Chondrocyte (in vitro differentiated cells): ENCODE measurements around the gene CD99. TPM values are rescaled to one million over a fixed set of nuclear protein-coding genes. Genes with fewer than 3 reads are reported as not detected.
"Not testable (repeated sequence)": the region's sequence is repeated elsewhere in the genome, so short reads cannot be mapped to it uniquely, and the experiment has no call there.

Source experiments
- DNase-seq: peaks from one replicate; pipeline ENCODE4 v3.0.0; 2021; ENCODE audit warnings: mixed read lengths, low spot score
- H3K27ac Mint-ChIP-seq: one replicate; pipeline ENCODE4 v1.8.0; 2021; ENCODE audit warnings: mild to moderate bottlenecking, moderate library complexity, mixed read lengths; ENCODE audit not compliant: unreplicated experiment
- H3K27me3 Mint-ChIP-seq: 2 replicates; pipeline ENCODE4 v1.8.0; 2021; ENCODE audit warnings: low read depth, mixed read lengths
- H3K36me3 Mint-ChIP-seq: 2 replicates; pipeline ENCODE4 v1.8.0; 2021; ENCODE audit warnings: low read depth, mixed read lengths
- H3K4me1 Mint-ChIP-seq: 2 replicates; pipeline ENCODE4 v1.8.0; 2021; ENCODE audit warnings: low read depth, mild to moderate bottlenecking, mixed read lengths
- H3K4me3 Mint-ChIP-seq: one replicate; pipeline ENCODE4 v1.8.0; 2021; ENCODE audit warnings: mild to moderate bottlenecking, moderate library complexity, mixed read lengths; ENCODE audit not compliant: unreplicated experiment
- H3K9me3 Mint-ChIP-seq: 2 replicates; pipeline ENCODE4 v1.8.0; 2021; ENCODE audit warnings: low read depth, mixed read lengths
- CTCF ChIP-seq: fragments of 200-600 bp; sonication (generic); IDR thresholded peaks from 2 replicates; pipeline ENCODE4 v1.5.0; 2021; ENCODE audit warnings: antibody characterized with exemption, mild to moderate bottlenecking, moderate library complexity
- total RNA-seq: library from RNA; stranded (reverse); gene quantifications from 3 replicates; pipeline ENCODE4 v1.2.1, GENCODE V29; 2021

Gene CD99
- total RNA-seq, 1 donor from 2014 or later: 570 TPM

- no peaks in the 10 kb centered on the region for H3K9me3 Mint-ChIP-seq
- peaks cover 45% of the 10 kb centered on the region for H3K36me3 Mint-ChIP-seq
- H3K27me3 Mint-ChIP-seq: no peaks in the 10 kb centered on the region
- peaks cover 2% of the 10 kb centered on the region for H3K4me1 Mint-ChIP-seq
- no peak for TF ChIP-seq CTCF
- H3K4me3 Mint-ChIP-seq: no peak overlapping the region
- no peak for DNase-seq
- no peak overlapping the region for H3K27ac Mint-ChIP-seq
Observed at GRCh38 chrX:2718821-2719220, 27.7 kb downstream of the CD99 start.

- Mint-ChIP-seq H3K4me3 (no peak overlapping the region), H3K27ac (no peak overlapping the region), H3K27me3 (no peaks in the 10 kb centered on the region), H3K4me1 (no peaks in the 10 kb centered on the region), H3K9me3 (no peaks in the 10 kb centered on the region), H3K36me3 (peaks cover 49% of the 10 kb centered on the region)
- DNase-seq: no peak
- no peak for TF ChIP-seq CTCF
Observed at GRCh38 chrX:2719774-2720447, 28.8 kb downstream of the CD99 start.

DNA sequence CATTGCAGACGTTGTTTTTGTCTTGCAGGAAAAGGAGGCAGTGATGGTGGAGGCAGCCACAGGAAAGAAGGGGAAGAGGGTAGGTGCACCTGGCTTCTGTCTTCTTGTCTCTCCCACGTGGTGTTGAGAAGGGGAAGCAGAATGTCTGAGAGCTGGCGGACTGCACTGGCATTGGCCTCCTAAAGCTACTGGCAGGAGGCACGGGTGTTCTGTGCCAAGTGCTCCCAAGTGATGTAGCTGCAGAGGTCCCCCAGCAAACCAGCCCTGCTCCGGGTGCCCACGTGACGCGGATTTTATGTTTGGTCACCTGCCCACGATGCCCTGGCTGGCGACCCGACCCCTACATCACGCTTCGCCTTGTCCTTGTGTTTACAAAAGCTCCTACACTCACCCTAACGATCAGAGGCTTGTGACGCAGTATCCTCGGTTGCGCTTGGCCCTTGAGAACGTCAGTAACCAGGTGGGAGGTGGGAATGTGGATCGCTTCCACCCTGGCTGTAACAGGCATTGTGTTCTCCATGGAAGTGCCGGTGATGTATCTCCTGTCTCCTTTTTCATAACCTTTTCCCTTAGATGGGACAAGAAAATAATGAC is 32.3 kb downstream of the CD99 start:
- H3K36me3 Mint-ChIP-seq: peaks cover 46% of the 10 kb centered on the region
- H3K9me3 Mint-ChIP-seq: no peaks in the 10 kb centered on the region
- no peak overlapping the region for H3K4me3 Mint-ChIP-seq
- no peak overlapping the region for H3K27ac Mint-ChIP-seq
- TF ChIP-seq CTCF: no peak
- no peak for DNase-seq
- H3K27me3 Mint-ChIP-seq: no peaks in the 10 kb centered on the region
- no peaks in the 10 kb centered on the region for H3K4me1 Mint-ChIP-seq

DNA sequence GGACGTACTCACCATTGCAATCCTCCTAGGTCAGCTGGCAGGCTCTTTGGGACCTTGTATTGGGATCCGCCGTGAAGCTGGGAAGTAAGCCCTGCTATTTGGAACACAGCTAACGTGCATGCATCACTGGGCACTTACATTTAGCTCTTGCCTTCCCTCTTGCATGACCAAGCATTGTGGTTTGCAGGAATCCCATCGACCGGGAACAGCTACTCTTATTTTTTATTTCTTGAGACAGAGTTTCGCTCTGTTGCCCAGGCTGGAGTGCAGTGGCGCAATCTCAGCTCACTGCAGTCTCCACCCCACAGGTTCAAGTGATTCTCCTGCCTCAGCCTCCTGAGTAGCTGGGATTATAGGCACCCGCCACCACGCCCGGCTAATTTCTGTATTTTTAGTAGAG is 36.2 kb downstream of the CD99 start:
- not testable (repeated sequence) for H3K4me1 Mint-ChIP-seq, H3K27ac Mint-ChIP-seq, H3K27me3 Mint-ChIP-seq, H3K9me3 Mint-ChIP-seq, DNase-seq, H3K4me3 Mint-ChIP-seq
- H3K36me3 Mint-ChIP-seq: peaks cover 42% of the 10 kb centered on the region

GRCh38 chrX:2732076-2732475 is 41.0 kb downstream of the CD99 start:
- Mint-ChIP-seq H3K36me3 (peaks cover 39% of the 10 kb centered on the region), H3K4me3 (no peak overlapping the region), H3K27me3 (no peaks in the 10 kb centered on the region), H3K4me1 (no peaks in the 10 kb centered on the region), H3K27ac (no peak overlapping the region), H3K9me3 (no peaks in the 10 kb centered on the region)
- DNase-seq: no peak
- TF ChIP-seq CTCF: no peak

GRCh38 chrX:2732649-2733048 is 41.6 kb downstream of the CD99 start:
- DNase-seq: no peak
- H3K36me3 Mint-ChIP-seq: peaks cover 38% of the 10 kb centered on the region
- H3K27ac Mint-ChIP-seq: no peak overlapping the region
- no peaks in the 10 kb centered on the region for H3K4me1 Mint-ChIP-seq
- H3K9me3 Mint-ChIP-seq: no peaks in the 10 kb centered on the region
- no peak overlapping the region for H3K4me3 Mint-ChIP-seq
- H3K27me3 Mint-ChIP-seq: no peaks in the 10 kb centered on the region
- TF ChIP-seq CTCF: no peak
